K562 (cell line): ENCODE measurements around the gene IL12RB2.

Source experiments
- ARID2 ChIP-seq: fragments of 450-650 bp; IDR thresholded peaks from 2 replicates; pipeline ENCODE4 v1.6.1; 2017; ENCODE audit warnings: antibody characterized with exemption, mild to moderate bottlenecking
- BCLAF1 ChIP-seq, 2 experiments: fragments of 450-650 bp in 1 of 2; IDR thresholded peaks; 2 replicates each; pipeline ENCODE4 v1.6.1; 2011 to 2017; ENCODE audit warnings: low read depth in 2 of 2, antibody characterized with exemption in 1 of 2, borderline replicate concordance in 1 of 2, low read length in 1 of 2, mild to moderate bottlenecking in 1 of 2, mixed read lengths in 1 of 2; ENCODE audit not compliant: control insufficient read depth in 1 of 2
- BHLHE40 ChIP-seq: IDR thresholded peaks from 2 replicates; pipeline ENCODE4 v1.6.1; 2011; ENCODE audit warnings: low read length, improper control_type of control experiment
- CCNT2 ChIP-seq: IDR thresholded peaks from 2 replicates; pipeline ENCODE4 v1.6.1; 2011; ENCODE audit warnings: borderline replicate concordance, low read depth, mild to moderate bottlenecking, moderate library complexity, mixed read lengths, low read length; ENCODE audit not compliant: insufficient read length; ENCODE audit errors: extremely low read depth
- EZH2 ChIP-seq: IDR thresholded peaks from 2 replicates; pipeline ENCODE4 v1.6.1; 2012; ENCODE audit warnings: low read depth, mild to moderate bottlenecking, inconsistent platforms, low read length, borderline replicate concordance
- NELFE ChIP-seq: IDR thresholded peaks from 2 replicates; pipeline ENCODE4 v1.6.1; 2011; ENCODE audit warnings: mild to moderate bottlenecking; ENCODE audit not compliant: insufficient read depth, insufficient read length
- POLR3G ChIP-seq: IDR thresholded peaks from 2 replicates; pipeline ENCODE4 v1.6.1; 2011; ENCODE audit not compliant: insufficient read length, insufficient replicate concordance; ENCODE audit errors: extremely low read depth

GRCh38 chr1:67270541-67270940 lies 37.1 kb upstream of the IL12RB2 start:
- TF ChIP-seq EZH2 (no peak), NELFE (no peak), CCNT2 (no peak), ARID2 (no peak), BCLAF1 (IDR thresholded peaks at IDR 0.05; ENCODE audit: borderline replicate concordance in 1 of 2, control insufficient read depth in 1 of 2, low read depth in 2 of 2, low read length in 1 of 2) (no peak), POLR3G (no peak), BHLHE40 (no peak)
